HG02571 (cell line): Measurements from ENCODE around the gene APP.
"Not testable (repeated sequence)": the region's sequence is repeated elsewhere in the genome, so short reads cannot be mapped to it uniquely, and the experiment has no call there.

Experiments used
- ATAC-seq: cut with Tn5 transposase; IDR thresholded peaks from one replicate; pipeline ENCODE4 v1.9.1; 2021; ENCODE audit warnings: mild to moderate bottlenecking, moderate library complexity; ENCODE audit not compliant: unreplicated experiment

The APP gene

GRCh38 chr21:26106562-26106961 is 64.0 kb downstream of the APP start:
- no peak for ATAC-seq

GRCh38 chr21:26105819-26106218 is 64.8 kb downstream of the APP start:
- no peak for ATAC-seq

GRCh38 chr21:26100573-26100972 is 70.0 kb downstream of the APP start:
- ATAC-seq: no peak

- ATAC-seq: no peak
These were observed 70.9 kb downstream of the APP start for GRCh38 chr21:26099610-26100219.

GRCh38 chr21:26098772-26099397 is 71.7 kb downstream of the APP start:
- no peak for ATAC-seq

- no peak for ATAC-seq
These were observed 73.1 kb downstream of the APP start for GRCh38 chr21:26097475-26097874.

GRCh38 chr21:26096494-26097371 is 73.8 kb downstream of the APP start:
- no peak for ATAC-seq

- ATAC-seq: no peak
These were observed 75.4 kb downstream of the APP start for GRCh38 chr21:26095131-26095530.

- no peak for ATAC-seq
These were observed 77.4 kb downstream of the APP start for GRCh38 chr21:26093122-26093521.

GRCh38 chr21:26091480-26092018 is 79.0 kb downstream of the APP start:
- no peak for ATAC-seq

GRCh38 chr21:26089730-26090129 is 80.8 kb downstream of the APP start:
- no peak for ATAC-seq

- ATAC-seq: no peak
These were observed 83.2 kb downstream of the APP start for GRCh38 chr21:26087223-26087918.

- ATAC-seq: no peak
These were observed 84.7 kb downstream of the APP start for GRCh38 chr21:26085882-26086281.

- no peak for ATAC-seq
These were observed 85.4 kb downstream of the APP start for GRCh38 chr21:26085127-26085526.

- no peak for ATAC-seq
These were observed 88.0 kb downstream of the APP start for GRCh38 chr21:26082549-26082948.

- ATAC-seq: not testable (repeated sequence)
These were observed 89.3 kb downstream of the APP start for GRCh38 chr21:26081175-26081760.

- no peak for ATAC-seq
These were observed 90.4 kb downstream of the APP start for GRCh38 chr21:26080211-26080610.

GRCh38 chr21:26079366-26079765 is 91.2 kb downstream of the APP start:
- no peak for ATAC-seq

GRCh38 chr21:26077521-26077920 is 93.0 kb downstream of the APP start:
- no peak for ATAC-seq
